ENCODE data around the gene ZC3H12C.

The ZC3H12C gene

DNA sequence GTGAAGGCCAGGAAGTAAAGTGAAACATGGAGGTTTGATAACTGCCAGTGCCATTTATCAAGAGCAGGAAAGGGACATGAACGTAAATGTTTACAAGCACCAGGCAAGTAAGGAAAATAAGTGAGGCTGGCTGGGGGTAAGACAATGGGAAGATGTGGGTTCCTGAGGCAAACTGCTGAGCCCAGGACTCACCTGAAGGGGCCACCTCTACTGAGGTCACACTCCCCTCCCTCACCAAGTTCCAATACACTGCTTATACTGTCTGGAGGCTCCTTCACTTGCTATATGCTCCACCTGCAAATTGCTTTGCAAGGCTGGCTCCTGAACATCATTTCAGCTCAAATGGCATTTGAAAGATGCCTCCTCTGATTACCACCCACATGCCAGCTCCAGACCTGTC lies 10.3 kb upstream of the ZC3H12C start:
- no peak for DNase-seq
- TF ChIP-seq POLR2A (IDR thresholded peaks at IDR 0.05; ENCODE audit: low read length) (no peak), GATA1 (IDR thresholded peaks at IDR 0.05; ENCODE audit: low read depth, low read length) (no peak)

DNA sequence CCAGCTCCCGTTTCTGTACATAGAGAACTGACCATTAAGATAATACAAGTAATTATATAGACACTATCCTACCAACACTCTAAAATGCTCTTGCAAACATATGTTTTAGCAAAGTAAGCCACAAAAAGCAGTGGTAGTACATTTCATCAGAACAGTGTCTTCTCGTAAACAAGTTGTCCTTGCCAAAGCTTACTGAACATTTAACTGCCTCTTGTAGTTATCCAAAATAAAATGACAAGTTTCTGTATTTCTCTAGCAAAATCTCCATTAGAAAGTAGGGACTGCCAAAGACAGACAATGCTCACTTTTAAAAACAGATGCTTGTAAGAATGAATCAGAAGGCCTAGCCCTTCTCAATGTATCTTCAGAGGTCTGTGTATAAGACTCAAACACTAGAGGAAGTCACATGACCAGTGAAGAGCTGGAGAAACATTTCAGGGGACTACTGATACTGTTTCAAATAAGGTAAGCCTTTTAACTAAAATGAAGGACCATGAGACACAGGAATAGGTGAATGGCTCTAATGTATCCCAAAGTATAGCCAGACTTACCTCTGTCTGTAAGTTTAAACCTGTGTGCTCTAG lies 7.8 kb upstream of the ZC3H12C start:
- no peak for DNase-seq
- TF ChIP-seq GATA1 (IDR thresholded peaks at IDR 0.05; ENCODE audit: low read depth, low read length) (no peak), POLR2A (IDR thresholded peaks at IDR 0.05; ENCODE audit: low read length) (no peak)

DNA sequence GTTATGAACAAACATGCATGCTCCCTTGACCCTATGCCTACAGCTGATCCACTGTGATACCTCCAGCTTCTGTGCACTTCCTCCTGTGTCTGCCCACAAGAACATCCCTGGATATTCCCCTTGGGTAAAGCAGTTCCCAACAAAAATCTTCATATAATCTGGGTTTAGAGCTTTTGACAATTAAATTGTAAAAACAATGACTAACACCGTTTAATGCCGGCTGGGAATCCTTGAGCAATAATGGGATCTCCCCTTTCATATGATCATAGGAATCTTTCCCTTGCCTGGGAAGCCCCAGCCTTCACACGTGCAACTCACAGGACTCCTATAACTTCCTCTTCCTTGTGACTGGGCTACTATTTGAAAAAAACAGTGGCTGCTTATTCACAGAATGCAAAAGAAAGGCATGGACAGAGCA lies 6.3 kb upstream of the ZC3H12C start:
- TF ChIP-seq GATA1 (IDR thresholded peaks at IDR 0.05; ENCODE audit: low read depth, low read length) (no peak), POLR2A (IDR thresholded peaks at IDR 0.05; ENCODE audit: low read length) (no peak)

DNA sequence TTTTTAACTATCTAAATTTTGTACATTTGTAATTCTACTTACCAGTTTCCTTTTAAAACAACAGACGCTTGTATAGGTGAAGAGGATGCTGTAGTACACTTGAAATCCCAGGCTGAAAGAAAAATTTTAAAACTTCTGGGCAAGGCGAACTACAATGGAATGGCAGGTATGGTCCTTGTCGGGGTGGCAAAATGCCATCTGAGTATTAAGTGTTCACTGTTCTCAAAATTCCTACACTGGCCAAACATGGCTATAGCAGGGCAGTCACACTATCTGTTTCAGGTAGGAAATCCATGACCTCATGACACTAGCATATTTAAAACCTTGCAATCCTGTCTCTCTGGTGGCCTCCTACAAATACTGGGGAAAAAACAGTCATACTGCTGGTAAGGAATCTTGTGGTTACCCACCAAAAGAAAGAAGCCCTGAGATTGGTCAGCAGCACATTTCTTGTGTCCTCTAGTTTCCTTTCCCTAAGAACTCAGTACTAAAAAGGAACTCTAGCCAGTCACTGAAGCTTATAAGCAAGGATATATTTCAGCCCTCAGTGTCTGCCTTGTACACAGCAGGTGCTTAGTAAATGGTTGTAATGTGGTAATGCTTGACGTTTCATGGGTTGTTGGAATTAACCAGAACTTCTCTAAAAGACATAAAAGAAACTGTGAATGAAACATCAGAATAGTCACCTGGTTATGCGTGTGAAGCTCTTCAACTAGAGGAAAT lies 5.2 kb upstream of the ZC3H12C start:
- no peak for DNase-seq
- TF ChIP-seq POLR2A (IDR thresholded peaks at IDR 0.05; ENCODE audit: low read length) (no peak), GATA1 (IDR thresholded peaks at IDR 0.05; ENCODE audit: low read depth, low read length) (no peak)

More for the DNA sequence above, 6.3 kb upstream of the ZC3H12C start:
- no peak for DNase-seq

DNA sequence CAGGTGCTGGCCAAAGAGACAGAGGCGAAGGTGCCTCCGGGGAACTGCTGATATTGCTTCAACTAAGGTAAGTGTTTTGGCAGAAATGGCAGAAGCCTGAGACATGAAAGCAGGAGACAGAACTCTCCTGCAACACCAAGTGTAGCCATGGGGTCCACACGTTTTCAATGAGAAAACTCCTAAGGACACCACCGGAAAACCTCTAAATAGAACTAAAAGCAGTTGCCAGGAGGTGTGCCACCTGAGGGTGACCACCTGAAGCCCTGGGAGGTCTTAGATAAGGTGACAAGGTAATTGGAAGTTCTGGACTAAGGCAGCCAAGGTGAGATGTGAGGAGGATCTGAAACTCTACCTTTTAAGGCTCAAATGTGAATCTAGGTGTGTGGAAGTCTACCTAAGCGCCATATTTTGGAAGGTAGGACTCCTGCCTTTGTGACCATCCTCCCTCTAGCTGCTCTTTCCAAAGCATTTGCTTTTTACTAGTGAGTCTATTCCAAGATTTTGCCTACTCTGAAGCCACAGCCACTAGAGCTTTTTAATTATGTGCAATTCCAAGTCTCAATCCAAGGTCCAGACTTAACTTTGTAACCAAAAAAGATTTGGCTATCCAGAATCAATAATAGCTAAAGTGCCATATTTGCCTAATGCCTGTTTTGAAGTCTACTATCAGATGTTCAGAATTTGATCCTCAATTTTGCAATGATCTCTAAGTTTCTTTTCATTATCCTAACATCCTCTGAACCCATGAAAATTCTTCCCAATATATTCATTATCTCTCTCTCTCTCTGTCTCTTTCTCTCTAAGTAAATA lies 4.5 kb upstream of the ZC3H12C start:
- no peak for DNase-seq
- TF ChIP-seq POLR2A (IDR thresholded peaks at IDR 0.05; ENCODE audit: low read length) = no peak
- no peak for TF ChIP-seq GATA1 (IDR thresholded peaks at IDR 0.05; ENCODE audit: low read depth, low read length)

DNA sequence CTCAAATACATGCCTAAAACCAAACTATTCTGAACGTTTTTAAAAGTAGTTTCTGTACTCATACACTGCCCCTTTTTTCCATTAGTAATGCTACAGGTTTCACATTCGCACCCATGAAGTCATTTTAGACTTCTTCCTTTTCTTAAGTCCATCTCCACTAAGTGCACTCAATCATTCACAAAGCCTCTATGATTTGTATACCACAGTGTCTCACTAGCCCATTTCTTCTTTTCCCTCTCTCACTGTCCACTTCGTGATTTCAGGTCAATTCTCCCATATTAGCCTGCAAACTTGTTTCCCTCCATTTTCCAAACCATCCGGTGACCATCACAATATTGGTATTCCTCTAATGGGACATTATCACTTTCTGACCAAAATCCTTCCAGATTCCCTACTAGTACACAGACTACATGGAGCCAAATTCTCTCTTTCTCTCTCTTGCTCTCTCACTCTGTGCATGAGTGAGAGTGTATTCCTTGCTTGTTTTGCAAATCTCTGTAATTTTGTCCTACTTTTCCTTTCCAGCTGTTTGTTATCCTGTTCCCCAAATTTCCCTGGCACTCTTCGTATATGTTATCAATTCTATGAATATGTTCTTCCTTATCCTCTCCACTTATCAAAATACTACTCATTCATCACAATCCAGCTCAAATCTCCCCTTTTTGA lies 3.4 kb upstream of the ZC3H12C start:
- TF ChIP-seq GATA1 (IDR thresholded peaks at IDR 0.05; ENCODE audit: low read depth, low read length) (no peak), POLR2A (IDR thresholded peaks at IDR 0.05; ENCODE audit: low read length) (no peak)
- no peak for DNase-seq

DNA sequence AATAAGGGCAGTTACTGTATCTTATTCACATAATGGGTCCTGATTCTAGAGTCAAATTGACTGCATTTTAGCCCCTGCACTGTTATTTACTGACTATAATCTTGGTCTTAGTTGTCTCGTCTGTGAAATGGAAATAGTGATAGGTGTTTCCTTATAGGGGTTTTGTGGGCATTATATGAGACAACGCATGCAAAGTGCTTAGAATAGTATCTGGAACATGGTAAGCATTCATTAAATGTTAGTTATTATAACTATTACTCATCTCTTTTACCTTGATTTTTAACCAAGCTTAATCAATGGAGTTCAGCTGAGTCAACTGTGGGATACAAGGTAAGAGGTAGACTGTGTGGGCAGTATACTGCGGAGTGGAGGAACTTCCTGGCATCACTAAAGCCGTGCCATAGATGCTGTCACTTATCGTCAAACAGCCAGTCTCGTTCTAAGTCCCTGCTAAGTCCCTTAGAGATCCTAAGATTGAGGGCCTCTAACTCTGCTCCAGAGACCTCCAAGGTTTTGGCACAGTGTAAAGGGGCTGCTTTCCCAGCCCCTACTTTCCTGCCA lies 2.6 kb upstream of the ZC3H12C start:
- DNase-seq = no peak
- TF ChIP-seq GATA1 (IDR thresholded peaks at IDR 0.05; ENCODE audit: low read depth, low read length) = no peak
- no peak for TF ChIP-seq POLR2A (IDR thresholded peaks at IDR 0.05; ENCODE audit: low read length)

DNA sequence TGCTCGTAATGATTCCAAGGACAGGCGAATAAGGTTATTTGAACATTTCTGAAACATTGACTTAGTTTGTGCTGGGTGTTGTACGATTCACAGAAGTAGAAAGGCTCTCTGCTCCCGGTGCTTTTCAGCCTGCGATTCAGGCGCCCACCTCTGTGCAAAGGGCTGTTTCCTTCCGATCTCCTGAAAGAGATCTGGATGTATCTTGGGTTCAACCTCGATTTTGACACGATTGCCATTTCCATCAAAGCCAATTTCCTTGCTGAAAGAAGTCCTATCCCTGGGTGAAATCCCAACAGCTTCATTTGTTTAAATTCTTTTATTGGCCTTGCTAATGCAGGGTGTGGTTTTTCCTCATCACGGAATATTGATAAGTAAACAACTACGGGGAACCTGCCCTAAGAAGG lies 1.1 kb upstream of the ZC3H12C start:
- TF ChIP-seq POLR2A (IDR thresholded peaks at IDR 0.05; ENCODE audit: low read length) = no peak
- TF ChIP-seq GATA1 (IDR thresholded peaks at IDR 0.05; ENCODE audit: low read depth, low read length) = no peak
- peak in 1 of 2 experiments; percentile 23 for DNase-seq

DNA sequence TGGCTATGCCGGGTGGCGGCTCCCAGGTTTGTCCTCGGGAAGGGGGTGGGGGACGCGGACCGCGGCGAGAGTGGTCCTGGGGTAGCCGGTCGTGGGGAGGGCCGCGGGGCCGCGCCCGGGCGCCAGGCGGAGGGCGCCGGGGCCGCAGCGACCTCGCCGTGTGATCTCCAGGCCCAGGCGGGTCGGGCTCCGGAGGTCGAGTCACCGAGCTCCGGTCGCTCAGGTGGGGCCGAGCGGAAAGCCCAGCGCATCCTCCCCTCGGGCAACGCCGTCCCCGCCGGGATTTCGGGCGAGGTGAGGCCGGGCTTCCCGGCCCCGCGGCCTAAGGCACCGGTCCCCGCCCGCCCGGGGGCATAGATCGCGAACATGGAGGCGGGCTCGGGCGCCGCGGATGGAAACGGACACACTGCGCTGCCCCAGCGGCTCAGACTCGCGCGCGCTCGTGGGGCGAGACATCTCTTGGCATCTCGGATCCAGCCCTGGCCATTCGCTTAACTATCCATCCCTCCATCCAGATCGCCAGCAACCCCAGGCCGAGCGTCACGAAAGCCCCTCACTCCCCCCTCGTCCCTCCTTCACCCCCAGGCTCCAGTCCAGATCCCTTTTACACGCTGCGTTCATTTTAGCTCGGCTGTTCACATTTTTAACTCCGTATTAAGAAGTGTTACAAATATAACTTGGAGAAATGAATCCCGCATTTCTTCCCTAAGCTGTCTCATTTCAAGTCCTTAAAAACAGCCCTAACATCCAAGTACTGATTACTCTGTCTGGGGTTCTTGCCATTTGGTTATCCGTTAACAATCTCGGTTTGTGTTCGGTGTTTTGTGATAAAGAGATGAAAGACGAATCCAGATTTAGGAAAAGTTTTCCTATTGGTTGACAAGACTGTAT lies 460 bp downstream of the ZC3H12C start:
- DNase-seq = peak in 1 of 2 experiments; percentile 12
- TF ChIP-seq POLR2A (IDR thresholded peaks at IDR 0.05; ENCODE audit: low read length) (no peak), GATA1 (IDR thresholded peaks at IDR 0.05; ENCODE audit: low read depth, low read length) (no peak)

DNA sequence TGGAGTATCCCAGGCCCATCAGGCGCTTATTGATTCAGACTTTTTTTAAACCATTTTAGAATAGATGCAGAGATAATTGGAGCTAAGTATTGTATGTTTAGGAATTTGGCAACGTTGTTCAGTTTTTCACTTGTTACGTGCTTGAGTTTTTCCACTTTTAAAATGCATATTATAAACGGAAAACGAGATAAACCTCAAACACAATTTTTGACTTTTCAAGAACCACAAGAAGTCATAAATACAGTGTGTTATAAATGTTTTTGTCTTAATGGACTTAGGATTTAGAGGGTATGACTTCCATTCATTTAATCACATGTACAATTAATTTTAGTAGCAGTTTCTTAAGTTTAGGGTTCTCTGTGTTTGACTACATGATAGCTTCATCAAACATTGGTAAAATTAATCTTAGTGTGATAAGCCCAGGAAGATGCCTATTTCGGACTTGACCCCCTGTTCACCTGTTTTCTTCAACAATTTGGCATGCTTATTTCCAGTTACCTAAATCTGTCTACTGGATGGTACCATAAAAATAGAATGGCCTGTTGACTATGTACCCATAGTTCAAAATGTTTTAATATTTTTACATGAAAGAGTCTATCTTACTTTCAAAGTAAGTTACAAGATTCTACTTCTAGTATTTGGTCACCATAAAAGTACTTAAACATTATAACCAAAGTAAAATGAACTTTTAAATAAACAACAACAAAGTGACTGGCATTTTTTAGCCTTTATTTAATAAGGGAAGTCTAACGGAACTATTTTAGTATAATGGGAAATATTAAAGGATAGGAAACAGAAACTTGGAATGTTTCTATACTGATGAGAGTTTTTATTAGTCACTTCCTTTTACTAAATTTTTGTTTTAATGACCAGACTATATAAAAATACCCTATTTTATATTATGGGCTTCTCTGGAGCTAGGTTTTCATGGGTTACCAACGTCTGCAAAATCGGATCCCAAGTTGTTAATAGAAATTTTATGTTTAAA lies 1.4 kb downstream of the ZC3H12C start:
- no peak for TF ChIP-seq POLR2A (IDR thresholded peaks at IDR 0.05; ENCODE audit: low read length)
- TF ChIP-seq GATA1 (IDR thresholded peaks at IDR 0.05; ENCODE audit: low read depth, low read length) = no peak
- no peak for DNase-seq

DNA sequence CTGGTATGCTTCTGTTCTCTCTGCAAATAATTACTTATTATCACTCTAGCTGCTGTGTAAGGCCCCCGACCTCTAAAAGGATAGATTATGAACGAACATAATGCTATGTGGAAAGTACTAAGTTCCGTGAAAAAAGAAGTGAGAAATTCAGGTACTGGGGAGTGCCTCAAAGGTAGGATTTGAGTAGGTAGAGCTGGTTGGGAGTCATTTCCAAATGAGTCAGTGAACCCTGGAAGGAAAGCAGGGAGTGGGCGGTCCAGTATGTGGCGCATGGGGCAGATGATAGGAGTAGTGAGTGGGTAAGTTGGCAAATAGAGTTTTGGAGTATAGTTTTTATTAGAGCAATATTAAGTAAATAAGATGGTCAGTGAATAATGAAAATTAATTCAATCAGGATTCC lies 2.4 kb downstream of the ZC3H12C start:
- no peak for TF ChIP-seq GATA1 (IDR thresholded peaks at IDR 0.05; ENCODE audit: low read depth, low read length)
- TF ChIP-seq POLR2A (IDR thresholded peaks at IDR 0.05; ENCODE audit: low read length) = no peak
- DNase-seq = no peak

DNA sequence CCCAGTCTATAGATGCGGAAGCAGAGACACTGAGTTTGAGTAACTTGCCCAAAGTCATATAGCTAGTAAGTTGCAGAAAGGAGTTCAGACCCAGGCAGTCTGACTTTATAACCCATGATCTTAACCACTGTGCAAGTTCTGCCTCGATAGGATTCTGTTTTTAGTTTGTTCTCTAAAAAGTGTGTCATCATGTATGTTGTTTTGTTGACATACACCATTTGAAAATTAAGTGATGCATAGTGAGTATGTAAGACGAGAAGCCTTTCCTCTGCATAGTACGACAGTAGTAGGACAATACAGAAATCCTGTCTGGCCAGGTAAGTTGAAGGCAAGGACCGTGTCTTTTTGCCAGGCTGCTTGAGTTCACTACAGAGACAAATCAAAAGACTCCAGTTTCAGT lies 3.3 kb downstream of the ZC3H12C start:
- DNase-seq = no peak

More for the DNA sequence above, 3.3 kb downstream of the ZC3H12C start:
- TF ChIP-seq POLR2A (IDR thresholded peaks at IDR 0.05; ENCODE audit: low read length) (no peak), GATA1 (IDR thresholded peaks at IDR 0.05; ENCODE audit: low read depth, low read length) (no peak)

Data from erythroblast (primary cell).